ENCODE measurements around the gene DSCAM.

DSCAM gene

DNA sequence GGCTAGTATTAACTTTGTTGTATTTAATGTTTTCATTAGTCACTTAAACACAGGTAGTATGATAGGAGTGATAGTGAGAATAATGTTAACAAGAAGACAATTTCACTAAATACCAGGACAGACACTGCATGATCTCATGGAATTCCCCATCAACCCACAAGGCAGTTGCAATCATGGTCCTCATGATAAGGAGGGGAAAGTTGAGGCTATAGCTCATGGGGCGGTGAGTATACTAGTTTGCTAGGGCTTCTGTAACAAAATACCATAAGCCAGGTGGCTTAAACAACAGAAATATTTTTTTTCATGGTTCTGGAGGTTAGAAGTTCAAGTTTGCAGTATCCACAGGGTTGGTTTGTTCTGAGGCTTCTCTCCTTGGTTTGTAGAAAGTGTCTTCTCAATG, 115.8 kb downstream of the DSCAM start:
- TF ChIP-seq, protein P1, sequence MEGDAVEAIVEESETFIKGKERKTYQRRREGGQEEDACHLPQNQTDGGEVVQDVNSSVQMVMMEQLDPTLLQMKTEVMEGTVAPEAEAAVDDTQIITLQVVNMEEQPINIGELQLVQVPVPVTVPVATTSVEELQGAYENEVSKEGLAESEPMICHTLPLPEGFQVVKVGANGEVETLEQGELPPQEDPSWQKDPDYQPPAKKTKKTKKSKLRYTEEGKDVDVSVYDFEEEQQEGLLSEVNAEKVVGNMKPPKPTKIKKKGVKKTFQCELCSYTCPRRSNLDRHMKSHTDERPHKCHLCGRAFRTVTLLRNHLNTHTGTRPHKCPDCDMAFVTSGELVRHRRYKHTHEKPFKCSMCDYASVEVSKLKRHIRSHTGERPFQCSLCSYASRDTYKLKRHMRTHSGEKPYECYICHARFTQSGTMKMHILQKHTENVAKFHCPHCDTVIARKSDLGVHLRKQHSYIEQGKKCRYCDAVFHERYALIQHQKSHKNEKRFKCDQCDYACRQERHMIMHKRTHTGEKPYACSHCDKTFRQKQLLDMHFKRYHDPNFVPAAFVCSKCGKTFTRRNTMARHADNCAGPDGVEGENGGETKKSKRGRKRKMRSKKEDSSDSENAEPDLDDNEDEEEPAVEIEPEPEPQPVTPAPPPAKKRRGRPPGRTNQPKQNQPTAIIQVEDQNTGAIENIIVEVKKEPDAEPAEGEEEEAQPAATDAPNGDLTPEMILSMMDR (IDR thresholded peaks at IDR 0.05; ENCODE audit: low read depth, low read length) = no peak
- no peak overlapping the region for H3K4me3 ChIP-seq (ENCODE audit: low read depth, low read length)

DNA sequence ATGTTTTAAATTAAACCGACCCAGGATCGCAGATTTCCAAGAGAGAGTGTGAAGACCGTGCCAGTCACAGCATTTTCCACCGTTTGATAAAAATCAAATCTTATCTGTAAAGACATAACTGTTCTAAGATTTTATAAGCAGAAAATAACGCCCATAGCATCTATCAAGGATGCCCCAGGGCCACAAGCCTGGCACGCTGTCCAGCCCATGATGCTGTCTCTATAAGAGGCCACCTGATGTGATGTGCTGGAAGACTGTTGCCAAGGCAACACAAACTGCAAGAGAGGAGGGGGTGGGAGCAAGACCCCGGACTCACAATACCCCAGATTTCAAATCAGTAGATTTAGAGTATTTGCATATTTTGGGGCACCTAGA, 116.5 kb downstream of the DSCAM start:
- TF ChIP-seq, protein P1 (IDR thresholded peaks at IDR 0.05; ENCODE audit: low read depth, low read length) = no peak
- H3K4me3 ChIP-seq (ENCODE audit: low read depth, low read length) = no peak overlapping the region

DNA sequence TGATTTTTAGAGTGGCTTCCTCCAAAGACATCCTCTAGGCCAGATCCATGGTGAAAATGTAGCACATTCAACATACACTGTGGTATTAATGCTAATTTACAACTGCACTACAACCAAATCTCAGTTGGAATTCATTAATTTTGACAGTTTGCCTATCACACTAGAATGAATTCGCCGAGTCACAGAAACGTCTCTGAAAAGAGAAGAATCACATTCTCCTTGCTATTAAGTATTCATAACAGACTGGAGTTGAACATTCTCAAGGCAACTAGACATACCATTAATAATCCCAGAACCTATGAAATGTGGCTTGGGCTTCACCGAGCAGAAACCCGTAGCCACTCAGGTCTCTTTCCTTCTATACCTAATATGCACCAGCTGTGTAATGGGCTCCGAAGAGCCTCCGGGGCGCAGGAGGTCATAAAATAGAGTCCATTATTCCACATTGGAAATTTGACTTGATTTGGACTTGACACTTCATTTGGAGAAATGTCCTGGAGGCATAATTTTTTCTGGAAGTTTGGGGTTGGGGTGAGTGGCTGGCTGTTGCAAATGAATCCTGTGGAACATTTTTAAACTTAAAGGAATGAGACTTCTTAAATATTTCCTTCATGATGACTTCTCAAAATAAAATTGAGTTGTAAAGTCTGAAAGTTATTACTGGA, 117.1 kb downstream of the DSCAM start:
- TF ChIP-seq, protein P1 (IDR thresholded peaks at IDR 0.05; ENCODE audit: low read depth, low read length) = no peak
- H3K4me3 ChIP-seq (ENCODE audit: low read depth, low read length) = no peak overlapping the region

DNA sequence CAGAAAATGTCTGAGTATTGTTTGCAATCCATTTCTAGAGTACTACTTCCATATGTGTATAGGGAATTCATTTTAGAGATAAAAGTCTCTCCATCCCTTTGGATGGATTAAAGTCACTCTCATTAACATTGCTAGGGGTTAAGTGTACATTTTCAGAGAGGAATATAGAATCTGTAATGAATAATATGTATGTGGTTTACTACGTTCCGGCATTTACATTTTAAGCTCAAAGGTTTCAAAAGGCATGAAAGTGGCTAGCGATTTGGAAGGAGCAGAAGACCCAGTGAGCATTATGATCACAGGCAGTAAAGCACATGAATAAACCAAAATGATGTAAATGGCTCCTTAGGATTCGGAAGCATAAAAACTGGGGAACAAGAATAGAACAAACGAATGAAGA, 123.0 kb downstream of the DSCAM start:
- TF ChIP-seq, protein P1 (IDR thresholded peaks at IDR 0.05; ENCODE audit: low read depth, low read length) = no peak
- no peak overlapping the region for H3K4me3 ChIP-seq (ENCODE audit: low read depth, low read length)

DNA sequence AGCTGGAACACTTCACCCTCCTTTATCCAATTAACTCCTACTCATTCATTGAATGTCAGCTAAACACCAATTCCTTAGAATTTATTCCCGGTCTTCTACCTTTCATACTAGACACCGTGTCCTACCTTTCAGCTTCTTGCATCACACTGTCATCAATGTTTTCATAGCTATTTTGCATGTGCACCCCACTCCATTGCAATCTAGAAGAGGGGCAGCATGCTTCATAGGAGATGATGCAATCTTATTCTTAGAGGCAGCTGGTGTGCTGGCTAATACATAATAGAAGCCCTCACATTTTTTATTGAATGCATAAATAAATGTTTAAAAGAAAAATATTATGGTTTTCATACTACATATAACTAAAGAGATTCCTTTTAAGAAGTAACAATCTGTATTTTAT, 123.6 kb downstream of the DSCAM start:
- TF ChIP-seq, protein P1 (IDR thresholded peaks at IDR 0.05; ENCODE audit: low read depth, low read length) = no peak
- H3K4me3 ChIP-seq (ENCODE audit: low read depth, low read length) = no peak overlapping the region

DNA sequence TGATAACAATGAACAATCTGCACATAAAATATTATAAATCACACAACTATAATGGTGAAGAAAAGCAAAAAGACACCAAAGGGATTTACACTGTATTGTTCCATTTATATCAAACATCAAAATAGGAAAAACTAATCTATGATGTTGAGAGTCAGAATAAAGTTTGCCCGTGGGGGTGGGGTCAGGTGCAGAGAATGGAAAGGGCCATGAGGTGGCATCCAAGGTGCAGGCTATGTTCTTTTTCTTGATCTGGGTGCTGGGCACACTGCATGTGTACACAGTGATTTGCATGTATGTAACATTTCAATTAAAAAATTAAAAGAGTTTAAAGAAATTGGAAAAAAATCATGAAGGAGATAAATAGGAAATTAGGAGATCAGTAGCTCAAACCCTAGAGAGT, 127.3 kb downstream of the DSCAM start:
- TF ChIP-seq, protein P1 (IDR thresholded peaks at IDR 0.05; ENCODE audit: low read depth, low read length) = no peak
- H3K4me3 ChIP-seq (ENCODE audit: low read depth, low read length) = no peak overlapping the region

DNA sequence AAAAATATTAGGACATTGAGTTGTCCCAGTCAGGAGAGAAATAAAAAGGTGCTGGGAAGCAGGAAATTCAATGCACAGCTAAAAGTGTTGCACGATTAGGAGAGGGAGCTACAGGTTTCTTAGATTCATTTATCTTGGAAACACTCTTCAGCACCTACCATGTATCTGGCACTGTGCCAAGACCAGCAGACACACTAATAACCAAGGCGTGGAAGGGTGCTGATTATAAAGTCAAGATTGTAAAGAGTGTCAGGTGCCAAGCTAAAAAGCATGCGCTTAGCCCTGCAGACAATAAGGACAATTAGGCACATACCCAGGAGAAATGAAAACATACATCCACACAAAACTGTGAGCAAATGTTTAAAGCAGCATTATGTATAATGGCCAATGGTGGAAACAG, 129.9 kb downstream of the DSCAM start:
- TF ChIP-seq, protein P1 (IDR thresholded peaks at IDR 0.05; ENCODE audit: low read depth, low read length) = no peak
- no peak overlapping the region for H3K4me3 ChIP-seq (ENCODE audit: low read depth, low read length)

Measured in WI38 (cell line).